Measurements from ENCODE around the gene RAB28.

The RAB28 gene

GRCh38 chr4:13371048-13371447 lies 113.1 kb downstream of the RAB28 start:
- no peak for DNase-seq (ENCODE audit: low spot score)

GRCh38 chr4:13368217-13368616 lies 115.9 kb downstream of the RAB28 start:
- no peak for DNase-seq (ENCODE audit: low spot score)

- no peak for DNase-seq (ENCODE audit: low spot score)
Observed at GRCh38 chr4:13367691-13368090, 116.4 kb downstream of the RAB28 start.

- no peak for DNase-seq (ENCODE audit: low spot score)
Observed at GRCh38 chr4:13367244-13367643, 116.9 kb downstream of the RAB28 start.

GRCh38 chr4:13365195-13365594 lies 118.9 kb downstream of the RAB28 start:
- no peak for DNase-seq (ENCODE audit: low spot score)

GRCh38 chr4:13364653-13365052 lies 119.5 kb downstream of the RAB28 start:
- DNase-seq (ENCODE audit: low spot score) = no peak

GRCh38 chr4:13364172-13364571 lies 120.0 kb downstream of the RAB28 start:
- no peak for DNase-seq (ENCODE audit: low spot score)

GRCh38 chr4:13359809-13360208 lies 124.3 kb downstream of the RAB28 start:
- no peak for DNase-seq (ENCODE audit: low spot score)

- no peak for DNase-seq (ENCODE audit: low spot score)
Observed at GRCh38 chr4:13355111-13355880, 128.8 kb downstream of the RAB28 start.

GRCh38 chr4:13349096-13349495 lies 135.0 kb downstream of the RAB28 start:
- DNase-seq (ENCODE audit: low spot score) = no peak

GRCh38 chr4:13348216-13348615 lies 135.9 kb downstream of the RAB28 start:
- DNase-seq (ENCODE audit: low spot score) = no peak

GRCh38 chr4:13347517-13348125 lies 136.5 kb downstream of the RAB28 start:
- DNase-seq (ENCODE audit: low spot score) = no peak

GRCh38 chr4:13344216-13344615 lies 139.9 kb downstream of the RAB28 start:
- DNase-seq (ENCODE audit: low spot score) = no peak

- no peak for DNase-seq (ENCODE audit: low spot score)
Observed at GRCh38 chr4:13340672-13341071, 143.5 kb downstream of the RAB28 start.

GRCh38 chr4:13331827-13332226 lies 152.3 kb downstream of the RAB28 start:
- no peak for DNase-seq (ENCODE audit: low spot score)

- no peak for DNase-seq (ENCODE audit: low spot score)
Observed at GRCh38 chr4:13329963-13330362, 154.2 kb downstream of the RAB28 start.

- no peak for DNase-seq (ENCODE audit: low spot score)
Observed at GRCh38 chr4:13329340-13329850, 154.7 kb downstream of the RAB28 start.

- DNase-seq (ENCODE audit: low spot score) = no peak
Observed at GRCh38 chr4:13328591-13328990, 155.5 kb downstream of the RAB28 start.

GRCh38 chr4:13327991-13328390 lies 156.1 kb downstream of the RAB28 start:
- no peak for DNase-seq (ENCODE audit: low spot score)

- no peak for DNase-seq (ENCODE audit: low spot score)
Observed at GRCh38 chr4:13325744-13326143, 158.4 kb downstream of the RAB28 start.

GRCh38 chr4:13323921-13324320 lies 160.2 kb downstream of the RAB28 start:
- DNase-seq (ENCODE audit: low spot score) = no peak

GRCh38 chr4:13322681-13323101 lies 161.4 kb downstream of the RAB28 start:
- no peak for DNase-seq (ENCODE audit: low spot score)
